ENCODE measurements around the gene DENND2C.

DNA sequence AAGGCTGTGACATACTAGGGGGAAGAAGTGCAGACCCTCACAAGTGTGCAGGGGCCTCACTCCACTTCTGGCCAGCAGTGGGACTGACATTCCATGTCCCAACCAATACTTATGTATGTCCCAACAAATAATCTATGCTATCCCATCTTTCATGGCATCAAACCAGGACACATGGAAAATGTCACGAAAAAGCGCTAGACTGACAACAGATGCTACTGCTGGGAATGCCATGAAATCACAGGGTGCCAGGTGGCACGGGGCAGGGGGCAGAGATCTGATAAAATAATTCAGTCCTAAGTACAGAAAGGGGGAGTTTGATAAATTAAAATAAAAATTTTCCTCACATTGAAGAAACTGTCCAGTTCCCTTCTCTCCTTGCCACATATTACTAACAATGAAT, 60.8 kb downstream of the DENND2C start:
- TF ChIP-seq RAD21 (IDR thresholded peaks at IDR 0.05; ENCODE audit: low read depth) (no peak), POLR2AphosphoS5 (IDR thresholded peaks at IDR 0.05; ENCODE audit: low read depth, low read length) (no peak), EZH2 (IDR thresholded peaks at IDR 0.05) (no peak), POLR2A (IDR thresholded peaks at IDR 0.05; ENCODE audit: borderline replicate concordance, extremely low read depth, insufficient read depth, insufficient read length) (no peak), JUND (IDR thresholded peaks at IDR 0.05) (no peak), YY1 (IDR thresholded peaks at IDR 0.05; ENCODE audit: extremely low read depth, insufficient replicate concordance, low read depth, low read length) (no peak), SIN3A (IDR thresholded peaks at IDR 0.05; ENCODE audit: low read depth) (no peak), CEBPB (IDR thresholded peaks at IDR 0.05; ENCODE audit: low read depth) (no peak), ZFX (IDR thresholded peaks at IDR 0.05) (no peak)
- TF ChIP-seq, protein P1, sequence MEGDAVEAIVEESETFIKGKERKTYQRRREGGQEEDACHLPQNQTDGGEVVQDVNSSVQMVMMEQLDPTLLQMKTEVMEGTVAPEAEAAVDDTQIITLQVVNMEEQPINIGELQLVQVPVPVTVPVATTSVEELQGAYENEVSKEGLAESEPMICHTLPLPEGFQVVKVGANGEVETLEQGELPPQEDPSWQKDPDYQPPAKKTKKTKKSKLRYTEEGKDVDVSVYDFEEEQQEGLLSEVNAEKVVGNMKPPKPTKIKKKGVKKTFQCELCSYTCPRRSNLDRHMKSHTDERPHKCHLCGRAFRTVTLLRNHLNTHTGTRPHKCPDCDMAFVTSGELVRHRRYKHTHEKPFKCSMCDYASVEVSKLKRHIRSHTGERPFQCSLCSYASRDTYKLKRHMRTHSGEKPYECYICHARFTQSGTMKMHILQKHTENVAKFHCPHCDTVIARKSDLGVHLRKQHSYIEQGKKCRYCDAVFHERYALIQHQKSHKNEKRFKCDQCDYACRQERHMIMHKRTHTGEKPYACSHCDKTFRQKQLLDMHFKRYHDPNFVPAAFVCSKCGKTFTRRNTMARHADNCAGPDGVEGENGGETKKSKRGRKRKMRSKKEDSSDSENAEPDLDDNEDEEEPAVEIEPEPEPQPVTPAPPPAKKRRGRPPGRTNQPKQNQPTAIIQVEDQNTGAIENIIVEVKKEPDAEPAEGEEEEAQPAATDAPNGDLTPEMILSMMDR (IDR thresholded peaks at IDR 0.05 in 2 of 3, conservative IDR thresholded peaks at IDR 0.05 in 1 of 3; ENCODE audit: borderline replicate concordance in 1 of 3, insufficient read depth in 1 of 3, low read depth in 2 of 3, low read length in 2 of 3): no peak
- TF ChIP-seq, protein P2, sequence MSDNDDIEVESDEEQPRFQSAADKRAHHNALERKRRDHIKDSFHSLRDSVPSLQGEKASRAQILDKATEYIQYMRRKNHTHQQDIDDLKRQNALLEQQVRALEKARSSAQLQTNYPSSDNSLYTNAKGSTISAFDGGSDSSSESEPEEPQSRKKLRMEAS (IDR thresholded peaks at IDR 0.05): no peak
